ENCODE data around the gene TMIGD2.

DNA sequence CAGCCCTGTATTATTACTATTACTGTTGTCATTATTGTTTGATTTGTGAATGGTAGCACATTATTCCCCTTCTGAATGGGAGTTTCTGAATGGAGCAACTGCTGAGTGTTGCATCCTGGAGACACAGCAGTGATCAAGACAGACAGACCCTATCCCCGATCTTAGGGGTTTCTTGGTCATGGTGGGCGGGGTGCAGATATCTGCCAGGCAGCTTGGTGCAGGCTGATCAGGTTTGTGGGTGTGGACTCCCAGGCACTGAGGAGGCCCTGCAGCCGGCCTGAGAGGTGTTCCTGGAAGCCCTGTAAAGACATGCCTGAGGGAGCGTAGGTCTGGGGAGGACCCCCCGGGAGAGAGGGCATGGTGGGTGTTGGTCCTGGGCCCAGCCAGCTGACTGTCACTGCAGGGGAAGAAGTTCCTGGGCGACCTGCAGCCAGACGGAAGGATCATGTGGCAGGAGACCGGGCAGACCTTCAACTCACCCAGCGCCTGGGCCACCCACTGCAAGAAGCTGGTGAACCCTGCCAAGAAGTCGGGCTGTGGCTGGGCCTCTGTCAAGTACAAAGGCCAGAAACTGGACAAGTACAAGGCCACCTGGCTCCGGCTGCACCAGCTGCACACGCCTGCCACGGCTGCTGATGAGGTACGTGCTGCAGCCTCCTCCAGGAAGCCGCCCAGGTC, 43.3 kb upstream of the TMIGD2 start:
- no peak for TF ChIP-seq POLR2A (IDR thresholded peaks at IDR 0.05)
- TF ChIP-seq, protein P1, sequence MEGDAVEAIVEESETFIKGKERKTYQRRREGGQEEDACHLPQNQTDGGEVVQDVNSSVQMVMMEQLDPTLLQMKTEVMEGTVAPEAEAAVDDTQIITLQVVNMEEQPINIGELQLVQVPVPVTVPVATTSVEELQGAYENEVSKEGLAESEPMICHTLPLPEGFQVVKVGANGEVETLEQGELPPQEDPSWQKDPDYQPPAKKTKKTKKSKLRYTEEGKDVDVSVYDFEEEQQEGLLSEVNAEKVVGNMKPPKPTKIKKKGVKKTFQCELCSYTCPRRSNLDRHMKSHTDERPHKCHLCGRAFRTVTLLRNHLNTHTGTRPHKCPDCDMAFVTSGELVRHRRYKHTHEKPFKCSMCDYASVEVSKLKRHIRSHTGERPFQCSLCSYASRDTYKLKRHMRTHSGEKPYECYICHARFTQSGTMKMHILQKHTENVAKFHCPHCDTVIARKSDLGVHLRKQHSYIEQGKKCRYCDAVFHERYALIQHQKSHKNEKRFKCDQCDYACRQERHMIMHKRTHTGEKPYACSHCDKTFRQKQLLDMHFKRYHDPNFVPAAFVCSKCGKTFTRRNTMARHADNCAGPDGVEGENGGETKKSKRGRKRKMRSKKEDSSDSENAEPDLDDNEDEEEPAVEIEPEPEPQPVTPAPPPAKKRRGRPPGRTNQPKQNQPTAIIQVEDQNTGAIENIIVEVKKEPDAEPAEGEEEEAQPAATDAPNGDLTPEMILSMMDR (IDR thresholded peaks at IDR 0.05): no peak
- no peak for TF ChIP-seq POLR2AphosphoS5 (IDR thresholded peaks at IDR 0.05)
- no peak for TF ChIP-seq EP300 (IDR thresholded peaks at IDR 0.05)

All from suprapubic skin (tissue), 4 donors.